MM.1S (cell line): Measurements from ENCODE around the gene KRT17.

Source experiments
- EZH2 ChIP-seq: fragments of 300-600 bp; sonication (generic); optimal IDR thresholded peaks from 2 replicates; pipeline ENCODE3; 2017; ENCODE audit warnings: low read depth, mild to moderate bottlenecking, antibody characterized with exemption, low read length, mixed read lengths
- EZH2phosphoT487 ChIP-seq: fragments of 300-600 bp; sonication (generic); IDR thresholded peaks from 2 replicates; pipeline ENCODE4 v1.6.1; 2018; ENCODE audit warnings: antibody characterized with exemption, low read length

GRCh38 chr17:41666237-41666641, 41.9 kb upstream of the KRT17 start:
- no peak for TF ChIP-seq EZH2
- no peak for TF ChIP-seq EZH2phosphoT487
